Prostate gland (tissue), 2 donors: ENCODE data around the gene CTNNA1.

Experiments used
- POLR2A ChIP-seq: fragments of 450-650 bp; IDR thresholded peaks from one replicate; pipeline ENCODE4 v1.6.1; 2016; ENCODE audit warnings: antibody characterized with exemption, mild to moderate bottlenecking
- POLR2AphosphoS5 ChIP-seq: sonication (generic); formaldehyde crosslinking; IDR thresholded peaks from one replicate; pipeline ENCODE4 v1.6.1; 2017; ENCODE audit warnings: antibody characterized with exemption
- TF ChIP-seq, protein P1 (sequence below), 4 experiments: fragments of 200-600 bp in 2 of 4; fragments of 450-650 bp in 2 of 4; sonication (generic) in 2 of 4; IDR thresholded peaks; 1 replicate in 3 of 4; 2 replicates in 1 of 4; pipeline ENCODE4 v1.5.1; 2016 to 2019; ENCODE audit warnings: antibody characterized with exemption in 4 of 4, mild to moderate bottlenecking in 2 of 4, moderate library complexity in 2 of 4

DNA sequence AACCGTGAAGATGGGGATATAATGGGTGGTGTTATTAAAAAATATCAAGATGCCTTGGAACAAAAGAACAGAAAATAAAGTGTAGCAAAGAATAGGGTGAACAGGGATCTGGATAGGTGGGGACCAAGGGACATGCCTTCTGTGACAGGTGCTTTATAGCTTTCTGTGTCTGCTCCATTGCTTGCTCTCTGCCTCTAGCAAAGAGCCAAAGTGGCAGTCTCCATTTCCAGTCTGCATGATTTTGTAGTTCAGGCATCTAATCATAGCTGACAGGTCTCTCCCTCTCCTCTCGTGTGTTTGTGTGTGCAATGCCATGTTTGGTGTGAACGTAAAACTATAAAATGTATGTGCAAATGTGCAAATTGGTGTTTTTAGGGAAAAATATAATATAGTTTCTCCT is 86.9 kb downstream of the CTNNA1 start:
- TF ChIP-seq, protein P1, sequence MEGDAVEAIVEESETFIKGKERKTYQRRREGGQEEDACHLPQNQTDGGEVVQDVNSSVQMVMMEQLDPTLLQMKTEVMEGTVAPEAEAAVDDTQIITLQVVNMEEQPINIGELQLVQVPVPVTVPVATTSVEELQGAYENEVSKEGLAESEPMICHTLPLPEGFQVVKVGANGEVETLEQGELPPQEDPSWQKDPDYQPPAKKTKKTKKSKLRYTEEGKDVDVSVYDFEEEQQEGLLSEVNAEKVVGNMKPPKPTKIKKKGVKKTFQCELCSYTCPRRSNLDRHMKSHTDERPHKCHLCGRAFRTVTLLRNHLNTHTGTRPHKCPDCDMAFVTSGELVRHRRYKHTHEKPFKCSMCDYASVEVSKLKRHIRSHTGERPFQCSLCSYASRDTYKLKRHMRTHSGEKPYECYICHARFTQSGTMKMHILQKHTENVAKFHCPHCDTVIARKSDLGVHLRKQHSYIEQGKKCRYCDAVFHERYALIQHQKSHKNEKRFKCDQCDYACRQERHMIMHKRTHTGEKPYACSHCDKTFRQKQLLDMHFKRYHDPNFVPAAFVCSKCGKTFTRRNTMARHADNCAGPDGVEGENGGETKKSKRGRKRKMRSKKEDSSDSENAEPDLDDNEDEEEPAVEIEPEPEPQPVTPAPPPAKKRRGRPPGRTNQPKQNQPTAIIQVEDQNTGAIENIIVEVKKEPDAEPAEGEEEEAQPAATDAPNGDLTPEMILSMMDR (IDR thresholded peaks at IDR 0.05), result no peak
- no peak for TF ChIP-seq POLR2AphosphoS5
- TF ChIP-seq POLR2A, result no peak
